SK-N-DZ (cell line): ENCODE data around the gene EI24. TPM values are rescaled to one million over a fixed set of nuclear protein-coding genes. Genes with fewer than 3 reads are reported as not detected.
"Not testable (repeated sequence)": the region's sequence is repeated elsewhere in the genome, so short reads cannot be mapped to it uniquely, and the experiment has no call there.

ENCODE experiments used
- DNase-seq: peaks from one replicate; pipeline ENCODE4 v3.0.0-alpha.2; 2015; ENCODE audit warnings: low spot score
- polyA plus RNA-seq, 2 experiments: library from polyadenylated mRNA; depleted of rRNA; stranded (reverse); fragments of >200 nt; gene quantifications; 2 replicates each; pipeline ENCODE4 v1.2.3, GENCODE V29; 2014

The EI24 gene
- 47.2 and 57.0 TPM in 2 replicates for polyA plus RNA-seq (2014; cell fraction: cytosol; rRNA removed)
- polyA plus RNA-seq (2014; cell fraction: nucleus; rRNA removed): 22.6 and 29.4 TPM in 2 replicates

DNA sequence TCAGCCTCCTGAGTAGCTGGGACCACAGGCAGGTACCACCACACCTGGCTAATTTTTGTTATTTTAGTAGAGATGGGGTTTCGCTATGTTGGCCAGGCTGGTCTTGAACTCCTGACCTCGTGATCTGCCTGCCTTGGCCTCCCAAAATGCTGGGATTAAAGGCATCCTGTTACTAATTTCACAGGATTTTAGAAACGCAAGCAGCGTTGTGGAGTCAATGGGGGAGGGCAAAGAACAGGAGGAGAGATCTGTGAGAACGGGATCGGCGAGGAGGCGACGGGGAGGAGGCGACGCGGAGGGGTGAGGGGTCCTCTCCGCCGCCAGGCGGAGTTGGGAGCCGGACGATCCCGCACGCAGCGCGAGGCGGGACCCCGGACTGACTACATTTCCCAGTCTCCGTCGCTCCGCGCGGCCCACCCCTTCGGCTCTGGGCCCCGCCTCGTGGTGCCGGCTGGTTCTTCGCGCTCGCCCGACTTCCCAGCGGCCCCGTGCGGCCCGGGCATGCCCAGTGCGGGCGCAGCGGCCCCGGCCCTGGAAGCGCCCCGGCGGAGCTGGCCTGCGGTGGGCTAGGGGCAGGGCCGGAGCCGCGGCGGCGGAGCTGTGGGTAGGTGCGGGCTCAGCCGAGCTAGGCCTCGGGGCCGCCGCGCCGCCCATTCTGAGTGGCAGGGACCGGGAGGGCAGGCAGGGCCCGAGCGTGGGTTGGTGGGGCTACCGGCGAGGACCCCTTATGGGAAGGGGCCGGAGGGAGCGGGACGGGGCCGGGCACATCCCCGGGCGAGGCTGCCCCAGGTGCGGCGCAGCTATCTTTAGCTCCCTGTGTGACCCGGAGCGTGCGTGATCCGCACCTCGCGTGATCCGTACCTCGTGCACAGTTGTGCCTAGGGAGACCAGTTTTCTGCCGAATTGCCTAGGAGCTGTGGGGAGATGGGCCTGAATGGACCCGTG is at the start of gene EI24:
Gene EI24, plus strand, starts transcription at position 508 of the 945 bp plus-strand sequence. CDS start 3,051 bp downstream, outside the sequence.
- peak; percentile 86 for DNase-seq

DNA sequence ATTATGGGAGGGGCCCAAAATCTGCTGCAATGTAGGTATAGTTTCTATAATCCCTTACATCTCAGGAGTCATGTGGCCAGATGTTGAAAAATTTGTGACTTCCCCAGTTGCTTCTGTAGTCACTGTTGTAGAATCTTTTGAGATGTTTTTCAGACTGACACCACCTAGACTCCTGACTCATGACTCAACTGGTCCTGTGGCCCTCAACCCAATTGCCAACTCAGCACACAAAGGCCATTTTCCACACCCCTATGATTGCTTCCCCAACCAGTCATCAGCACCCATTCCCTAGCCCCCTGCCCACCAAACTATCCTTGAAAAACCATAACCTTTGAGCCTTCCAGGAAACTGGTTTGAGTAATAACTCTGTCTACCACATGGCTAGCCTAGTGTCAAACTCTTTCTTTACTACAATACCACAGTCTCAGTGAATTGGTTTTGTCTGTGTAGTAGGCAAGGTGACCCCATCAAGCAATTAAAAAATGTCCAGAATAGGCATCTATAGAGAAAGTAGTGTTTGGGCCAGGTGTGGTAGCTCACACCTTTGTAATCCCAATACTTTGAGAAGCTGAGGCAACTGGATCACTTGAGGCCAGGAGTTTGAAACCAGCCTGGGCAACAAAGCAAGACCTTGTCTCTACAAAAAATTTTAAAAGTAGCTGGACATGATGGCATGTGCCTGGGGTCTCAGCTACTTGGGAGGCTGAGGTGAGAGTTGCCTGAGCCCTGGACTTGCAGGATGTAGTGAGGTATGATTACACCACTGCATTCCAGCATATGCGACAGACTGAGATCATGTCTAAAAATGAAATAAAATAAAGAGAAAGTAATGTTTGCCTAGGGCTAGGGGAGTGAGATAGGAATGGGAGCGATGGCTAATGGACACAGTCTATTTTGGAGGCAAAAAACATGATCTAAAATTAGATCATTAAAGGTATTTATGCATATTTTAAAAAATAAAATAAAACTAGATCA is 49.1 kb upstream of the EI24 start:
- DNase-seq: no peak

DNA sequence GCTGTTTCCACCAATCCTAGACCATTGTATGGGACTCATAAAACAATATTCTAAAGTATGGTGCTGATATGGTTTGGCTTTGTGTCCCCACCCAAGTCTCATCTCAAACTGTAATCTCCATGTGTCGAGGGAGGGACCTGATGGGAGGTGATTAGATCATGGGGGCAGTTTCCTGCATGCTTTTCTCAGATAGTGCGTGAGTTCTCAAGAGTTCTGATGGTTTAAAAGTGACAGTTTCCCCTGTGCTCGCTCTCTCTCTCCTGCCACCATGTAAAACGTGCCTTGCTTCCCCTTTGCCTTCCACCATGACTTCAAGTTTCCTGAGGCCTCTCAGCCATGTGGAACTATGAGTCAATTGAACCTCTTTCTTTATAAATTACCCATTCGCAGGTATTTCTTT is 44.0 kb upstream of the EI24 start:
- DNase-seq: no peak

DNA sequence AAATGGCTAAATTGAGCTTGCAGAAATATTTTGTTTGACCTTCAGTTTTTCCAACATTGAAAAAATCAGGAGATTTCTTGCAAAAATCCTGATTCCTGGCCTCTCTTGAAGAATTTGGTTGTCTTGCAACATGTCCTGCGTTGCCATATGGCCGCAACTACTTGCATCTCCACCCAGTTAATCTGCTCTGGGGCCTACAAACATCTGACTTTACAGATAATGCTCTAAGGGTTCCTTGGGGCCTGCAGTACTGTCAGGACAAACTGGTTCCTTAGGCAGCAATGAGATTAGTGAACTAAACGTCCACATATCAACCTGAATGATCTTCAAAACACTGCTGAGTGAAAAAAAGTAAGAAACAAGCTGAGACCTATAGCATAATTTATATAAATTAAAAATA is 36.6 kb upstream of the EI24 start:
- peak; percentile 37 for DNase-seq

DNA sequence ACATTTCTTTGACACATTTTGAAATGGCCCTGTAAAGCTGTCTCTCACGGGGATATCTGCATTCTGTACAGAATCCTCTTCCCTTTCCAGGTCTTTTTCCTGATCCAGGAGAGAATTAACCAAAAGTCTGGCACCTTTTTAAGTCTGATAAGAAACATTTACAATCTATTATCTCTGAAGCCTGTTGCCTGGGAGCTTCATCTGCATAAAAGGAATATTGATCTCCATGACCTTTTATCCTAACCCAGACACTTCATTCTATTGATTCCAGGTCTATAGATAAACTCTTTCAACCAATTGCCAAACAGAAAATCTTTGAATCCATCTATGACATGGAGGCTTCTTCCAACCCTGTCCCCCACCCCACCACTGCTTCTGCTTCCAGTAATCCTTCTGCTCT is 33.7 kb upstream of the EI24 start:
- DNase-seq: no peak

DNA sequence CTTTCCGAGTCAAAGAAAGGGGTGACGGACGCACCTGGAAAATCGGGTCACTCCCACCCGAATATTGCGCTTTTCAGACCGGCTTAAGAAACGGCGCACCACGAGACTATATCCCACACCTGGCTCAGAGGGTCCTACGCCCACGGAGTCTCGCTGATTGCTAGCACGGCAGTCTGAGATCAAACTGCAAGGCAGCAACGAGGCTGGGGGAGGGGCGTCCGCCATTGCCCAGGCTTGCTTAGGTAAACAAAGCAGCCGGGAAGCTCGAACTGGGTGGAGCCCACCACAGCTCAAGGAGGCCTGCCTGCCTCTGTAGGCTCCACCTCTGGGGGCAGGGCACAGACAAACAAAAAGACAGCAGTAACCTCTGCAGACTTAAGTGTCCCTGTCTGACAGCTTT is 32.4 kb upstream of the EI24 start:
- not testable (repeated sequence) for DNase-seq

DNA sequence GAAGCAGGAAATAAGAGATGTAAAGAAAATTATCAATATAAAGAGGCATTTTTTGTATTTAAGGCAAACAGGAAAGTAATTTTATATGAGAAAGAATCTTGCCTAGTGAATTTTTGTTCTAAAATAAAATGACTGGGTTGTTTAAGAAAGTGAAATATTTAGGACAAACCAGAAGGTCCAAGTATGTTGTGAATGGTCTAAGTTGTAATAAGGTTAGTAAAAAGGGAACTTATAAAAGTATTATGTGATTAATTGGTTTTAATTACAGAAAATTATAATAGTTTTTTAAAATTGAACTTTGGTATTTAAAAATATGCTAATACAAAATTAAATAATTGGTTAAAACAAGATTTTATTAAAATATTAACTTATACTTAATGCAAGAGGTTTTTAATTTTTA is 26.6 kb upstream of the EI24 start:
- no peak for DNase-seq

DNA sequence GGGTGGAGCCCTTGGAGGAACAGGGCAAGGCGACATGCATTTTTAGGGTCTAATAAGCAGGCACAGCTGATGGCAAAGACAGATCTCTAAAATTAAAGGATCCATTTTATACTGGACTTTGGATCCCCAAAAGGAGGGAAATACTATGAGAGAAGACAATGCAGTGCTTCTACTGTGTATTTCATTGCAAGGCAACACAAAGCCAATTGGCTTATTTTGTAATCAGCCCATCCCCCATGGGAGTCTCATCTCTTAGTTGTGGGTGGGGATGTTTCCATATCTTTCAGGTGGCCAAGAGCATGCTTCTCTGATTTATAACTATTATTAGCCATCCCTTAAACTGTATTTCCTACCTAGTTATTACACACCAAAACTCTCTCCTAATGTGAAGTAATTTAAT is 18.5 kb upstream of the EI24 start:
- DNase-seq: no peak

DNA sequence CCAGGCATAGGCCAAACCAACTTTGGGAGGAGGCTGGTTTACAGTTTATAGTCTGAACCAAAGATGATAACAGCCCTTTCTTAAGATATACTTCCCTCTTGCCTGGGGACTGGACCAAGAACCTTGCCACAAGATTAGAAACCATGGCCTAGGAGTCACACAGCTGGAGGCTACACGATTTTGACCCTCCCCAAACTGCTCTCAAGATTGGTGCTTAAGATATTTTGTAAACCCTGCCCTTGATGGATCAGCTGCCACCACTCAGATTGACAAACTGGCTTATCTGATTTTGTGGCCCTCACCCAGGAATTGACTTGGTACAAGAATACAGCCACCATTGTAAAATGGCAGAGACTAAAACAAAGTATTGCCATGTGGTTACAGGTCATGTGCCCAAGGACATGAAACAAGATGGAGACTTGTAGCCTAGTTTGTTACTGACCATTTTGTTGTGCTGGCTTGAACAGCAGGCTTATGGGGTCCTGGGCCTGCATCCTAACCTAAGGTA is 17.4 kb upstream of the EI24 start:
- DNase-seq: no peak

DNA sequence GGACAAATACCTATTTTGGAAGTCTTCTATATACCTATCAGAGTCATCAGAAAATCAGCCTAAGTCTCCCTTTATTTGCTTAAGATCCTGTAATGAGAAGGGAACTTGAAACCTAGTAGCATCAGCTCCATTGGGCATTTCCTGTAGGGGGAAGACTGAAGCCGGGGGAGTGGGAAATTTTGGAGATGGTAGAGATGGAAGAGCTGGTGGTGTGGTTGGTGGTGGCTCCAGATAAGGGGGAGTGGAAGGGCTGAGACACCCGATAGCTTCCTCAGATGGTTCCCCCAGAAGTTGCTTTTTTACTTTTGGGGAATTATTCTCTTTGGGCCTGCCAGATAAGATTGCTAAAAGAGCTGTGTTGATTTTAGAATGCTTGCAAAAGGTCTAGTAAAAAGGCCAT is 16.4 kb upstream of the EI24 start:
- no peak for DNase-seq

DNA sequence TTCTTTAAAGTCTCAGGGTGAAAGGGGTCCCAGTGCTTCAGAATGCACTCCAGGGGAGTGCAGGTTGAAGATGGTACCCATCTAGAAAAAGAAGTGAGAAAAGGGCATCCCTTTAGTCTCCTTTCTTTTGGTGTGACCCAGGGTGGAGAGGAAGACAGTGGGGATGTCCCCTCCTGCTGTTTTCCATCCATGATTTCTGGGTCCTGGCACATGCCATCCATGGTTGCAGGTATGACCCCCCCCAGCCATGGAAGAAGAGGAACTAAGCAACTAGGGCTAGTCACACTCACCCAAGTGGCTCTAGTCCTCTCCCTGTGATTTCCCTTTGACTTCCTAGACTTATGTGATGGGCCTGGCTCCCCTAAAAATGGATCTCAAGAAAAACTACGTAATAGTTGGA is 15.9 kb upstream of the EI24 start:
- DNase-seq: no peak

DNA sequence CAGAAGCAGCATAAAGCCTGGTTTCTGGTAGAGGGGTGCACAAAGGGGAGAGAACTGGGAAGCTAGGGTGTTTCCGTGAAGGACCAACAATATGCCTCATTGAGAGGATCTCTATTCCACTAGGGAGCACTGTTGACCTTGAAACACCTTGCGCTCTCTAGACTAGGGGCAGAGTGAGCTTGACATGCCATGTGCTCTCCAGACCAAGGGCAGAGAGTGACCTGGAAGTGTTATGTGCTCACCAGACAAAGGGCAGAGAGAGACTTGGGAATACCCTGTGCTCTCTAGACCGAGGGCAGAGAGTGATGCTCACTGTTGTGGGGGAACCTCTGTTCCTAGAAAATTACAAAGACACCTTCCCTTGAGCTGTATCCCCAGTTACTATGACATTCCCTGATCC is 15.2 kb upstream of the EI24 start:
- no peak for DNase-seq

DNA sequence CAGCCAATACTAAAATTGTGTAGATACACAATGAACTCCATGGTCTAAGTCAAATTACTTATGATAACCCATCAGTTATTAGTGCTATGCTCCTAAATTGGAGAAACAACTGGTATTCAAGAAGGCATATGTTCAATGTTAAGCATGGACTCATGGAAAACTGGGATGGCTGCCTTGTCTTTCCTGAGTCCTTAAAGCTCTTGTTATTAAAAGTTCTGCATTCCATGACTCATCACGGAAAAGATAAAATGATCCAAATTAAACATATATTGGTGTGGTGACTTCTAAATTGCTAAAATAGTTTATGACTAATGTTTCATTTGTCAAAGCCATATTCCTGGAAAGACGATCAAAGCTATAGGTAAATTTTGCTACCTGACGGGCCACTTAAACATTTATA is 9.4 kb upstream of the EI24 start:
- DNase-seq: no peak

DNA sequence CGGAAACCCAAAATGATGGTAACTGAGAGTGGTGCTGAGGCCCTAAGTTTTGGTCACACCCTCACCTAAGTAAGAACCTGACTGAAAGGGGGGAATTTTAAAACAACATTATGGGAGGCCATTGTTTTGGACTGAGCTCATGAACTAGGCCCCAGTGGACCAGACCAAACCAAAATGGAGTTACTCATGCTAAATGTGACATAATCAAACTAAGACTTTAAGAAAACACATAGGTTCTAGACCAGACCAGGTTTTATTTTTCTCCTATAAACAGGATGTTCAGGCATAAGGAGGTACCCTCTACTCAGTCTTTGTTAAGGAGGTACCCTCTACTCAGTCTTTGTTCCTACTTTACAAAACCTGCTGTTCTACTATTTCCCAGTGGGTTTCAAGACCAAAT is 7.4 kb upstream of the EI24 start:
- DNase-seq: no peak

DNA sequence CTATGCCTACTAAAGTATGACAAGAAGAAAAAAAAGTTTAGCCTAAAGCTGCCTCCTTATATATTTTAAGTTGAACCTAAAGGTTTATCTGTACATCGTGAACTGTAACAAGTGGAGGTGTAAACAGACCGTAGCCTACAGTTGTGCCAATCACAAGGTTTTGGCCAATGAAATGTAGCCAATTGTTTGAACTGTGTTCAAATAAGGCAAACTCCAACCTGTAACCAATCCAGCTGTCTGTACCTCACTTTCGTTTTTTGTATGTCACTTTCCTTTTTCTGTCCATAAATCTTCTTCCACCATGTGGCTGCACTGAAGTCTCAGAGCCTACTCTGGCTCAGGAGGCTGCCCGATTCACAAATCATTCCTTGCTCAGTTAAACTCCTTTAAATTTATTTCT is 6.8 kb upstream of the EI24 start:
- no peak for DNase-seq

DNA sequence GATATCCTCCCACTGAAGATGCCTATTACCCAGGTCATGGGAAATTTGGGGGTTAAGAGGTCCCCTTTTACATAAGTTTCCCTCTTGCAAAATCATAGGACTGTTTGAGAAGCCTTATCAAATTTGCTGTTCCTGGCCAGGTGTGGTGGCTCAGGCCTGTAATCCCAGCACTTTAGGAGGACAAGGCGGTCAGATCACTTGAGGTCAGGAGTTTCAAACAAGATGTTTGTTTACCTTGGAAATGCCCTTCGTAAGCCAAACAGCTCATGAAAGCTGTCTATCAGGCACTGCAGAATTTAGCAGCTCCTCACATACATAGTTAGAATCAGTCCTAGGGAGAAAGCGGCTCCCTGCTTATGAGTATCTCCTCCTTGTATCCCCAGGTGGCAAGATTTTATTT is 4.9 kb upstream of the EI24 start:
- DNase-seq: no peak

DNA sequence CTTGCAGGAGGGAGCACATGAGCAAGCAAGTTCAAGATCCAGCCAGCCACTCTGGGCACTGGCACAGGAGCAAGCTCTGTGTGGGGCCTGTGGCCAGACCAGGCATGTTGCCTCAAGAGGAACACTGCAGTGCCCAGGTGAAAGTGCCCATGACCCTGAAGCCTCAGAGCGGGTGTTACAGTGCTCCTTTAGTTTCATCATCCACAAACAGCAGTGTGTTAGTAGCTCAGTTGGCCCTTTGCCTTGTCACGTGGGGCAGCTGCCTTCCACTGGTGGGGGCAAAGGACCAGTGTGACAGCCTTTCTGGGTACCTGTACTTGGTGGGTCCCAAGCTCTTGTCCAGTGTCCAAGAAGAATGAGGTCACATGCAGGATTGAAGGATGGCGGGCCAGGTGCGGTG is 3.0 kb upstream of the EI24 start:
- DNase-seq: no peak

DNA sequence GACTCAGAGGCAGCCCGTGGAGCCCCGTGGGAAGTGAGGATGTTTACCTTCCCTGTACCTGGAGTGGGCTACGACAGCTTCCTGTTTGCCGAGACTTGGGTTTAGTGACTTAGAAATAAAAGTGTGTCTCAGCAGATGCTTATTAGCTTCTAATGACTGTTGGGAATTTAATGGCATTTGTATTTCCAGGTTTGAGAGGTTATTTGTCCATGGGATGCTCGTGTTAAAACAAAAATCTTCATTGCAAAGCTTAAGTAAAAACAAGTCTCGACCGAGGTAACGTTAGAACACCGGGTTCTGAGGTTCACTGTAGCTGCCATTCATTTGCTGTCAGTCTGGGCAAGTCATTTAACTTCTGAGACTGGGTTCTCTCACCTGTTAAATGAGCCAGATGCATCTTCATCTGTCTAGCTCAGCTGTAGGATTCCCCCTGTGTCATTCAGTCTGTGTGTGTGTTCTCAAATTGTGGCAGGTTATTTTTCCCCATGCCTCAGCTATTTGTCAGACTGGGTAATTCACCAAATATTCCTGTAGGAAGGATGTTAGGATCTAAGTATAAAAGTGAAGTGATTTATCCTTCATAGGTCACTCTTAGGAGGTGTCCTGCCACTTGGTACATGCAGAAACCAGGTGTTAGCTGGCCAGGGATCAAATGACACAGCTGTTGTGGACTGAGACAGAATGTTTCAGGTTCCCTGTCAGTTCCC is 791 bp downstream of the EI24 start:
- no peak for DNase-seq

DNA sequence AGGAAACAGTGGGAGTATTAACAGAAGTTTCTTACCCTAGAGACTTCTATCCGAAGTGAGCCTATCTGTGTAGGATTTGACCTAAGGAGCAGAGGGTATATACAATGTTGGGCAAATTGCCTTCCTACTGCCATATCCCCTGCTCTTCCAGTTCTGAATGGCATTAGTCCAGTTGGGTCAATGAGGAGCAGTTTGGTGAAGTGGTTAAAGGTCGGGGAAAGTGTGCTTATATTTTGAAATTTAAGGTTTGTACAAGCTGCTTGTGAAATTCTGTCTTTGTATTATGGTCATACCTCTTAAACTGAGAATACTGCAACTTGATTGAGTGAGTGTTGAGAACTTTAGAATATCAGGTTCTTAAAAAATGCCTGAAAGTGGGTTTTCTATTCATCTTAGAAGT is 1.7 kb downstream of the EI24 start:
- DNase-seq: no peak

DNA sequence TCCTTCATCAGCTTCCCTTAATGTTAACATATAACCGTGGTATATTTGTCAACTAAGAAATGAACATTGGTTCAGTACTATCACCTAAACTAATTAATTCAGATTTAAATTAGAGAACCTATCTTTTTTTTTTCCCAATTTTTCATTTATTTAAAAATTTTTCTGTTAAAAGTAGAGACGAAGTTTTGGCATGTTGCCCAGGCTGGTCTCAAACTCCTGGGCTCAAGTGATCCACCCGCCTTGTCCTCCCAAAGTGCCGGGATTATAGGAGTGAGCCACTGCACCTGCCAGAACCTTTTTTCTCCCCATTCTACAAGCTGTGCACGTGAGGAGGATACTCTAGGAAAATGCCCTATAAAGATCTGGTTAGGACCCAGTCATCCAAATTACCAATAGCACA is 3.6 kb downstream of the EI24 start:
- no peak for DNase-seq

DNA sequence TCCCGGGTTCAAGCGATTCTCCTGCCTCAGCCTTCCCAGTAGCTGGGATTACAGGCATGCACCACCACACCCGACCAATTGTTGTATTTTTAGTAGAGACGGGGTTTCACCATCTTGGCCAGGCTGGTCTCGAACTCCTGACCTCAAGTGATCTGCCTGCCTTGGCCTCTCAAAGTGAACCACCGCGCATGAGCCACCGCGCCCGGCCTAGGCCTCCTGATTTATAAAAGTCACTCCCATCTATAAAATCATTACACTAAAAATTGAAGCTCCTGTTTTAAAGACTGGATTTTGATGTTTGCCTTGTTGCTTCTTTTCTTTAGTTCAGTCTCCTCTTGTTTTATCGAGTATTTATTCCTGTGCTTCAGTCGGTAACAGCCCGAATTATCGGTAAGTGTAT is 7.9 kb downstream of the EI24 start:
- not testable (repeated sequence) for DNase-seq
